ENCODE data around the gene TFDP3. TPM values are rescaled to one million over a fixed set of nuclear protein-coding genes. Genes with fewer than 3 reads are reported as not detected.

The TFDP3 gene
- polyA plus RNA-seq, 10 donors: not detected

DNA sequence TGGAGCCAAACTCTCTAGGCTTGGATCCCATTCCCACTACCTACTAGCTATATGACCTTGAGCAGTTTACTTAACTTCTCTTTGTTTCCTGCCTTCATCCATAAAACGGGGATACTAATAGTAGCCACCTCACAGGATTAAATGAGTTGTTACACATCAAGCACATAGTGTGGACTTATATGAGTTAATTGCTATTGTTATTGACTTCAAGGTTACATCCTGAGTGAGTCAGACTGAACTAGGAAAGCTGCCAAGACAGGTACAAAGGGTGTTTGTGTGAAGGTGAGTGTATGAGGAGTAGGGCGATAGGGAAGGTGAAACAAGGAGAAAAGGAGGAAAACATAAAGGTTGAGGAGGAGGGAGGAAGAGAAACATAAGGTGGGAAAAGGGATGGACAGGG lies 32.2 kb downstream of the TFDP3 start:
- no peak for DNase-seq

DNA sequence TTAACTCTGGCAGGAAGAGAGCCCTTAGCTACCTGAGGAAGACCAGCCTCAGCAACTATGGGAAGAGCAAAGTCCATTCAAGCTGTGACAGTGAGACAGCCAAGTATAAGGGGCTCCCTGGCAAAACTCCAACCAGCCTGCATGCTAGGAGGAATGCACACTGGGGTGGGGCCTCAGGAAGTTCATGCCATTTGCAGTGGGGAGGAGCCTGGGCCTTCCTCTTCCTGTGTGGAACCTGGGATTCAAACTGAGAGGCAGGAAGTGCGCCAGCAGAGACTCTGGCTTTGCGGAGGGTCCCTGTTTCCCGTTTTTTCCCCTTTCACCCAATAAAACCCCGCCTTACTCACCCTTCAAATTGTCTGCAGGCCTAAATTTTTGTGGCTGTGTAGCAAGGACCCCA lies 33.0 kb downstream of the TFDP3 start:
- no peak for DNase-seq

DNA sequence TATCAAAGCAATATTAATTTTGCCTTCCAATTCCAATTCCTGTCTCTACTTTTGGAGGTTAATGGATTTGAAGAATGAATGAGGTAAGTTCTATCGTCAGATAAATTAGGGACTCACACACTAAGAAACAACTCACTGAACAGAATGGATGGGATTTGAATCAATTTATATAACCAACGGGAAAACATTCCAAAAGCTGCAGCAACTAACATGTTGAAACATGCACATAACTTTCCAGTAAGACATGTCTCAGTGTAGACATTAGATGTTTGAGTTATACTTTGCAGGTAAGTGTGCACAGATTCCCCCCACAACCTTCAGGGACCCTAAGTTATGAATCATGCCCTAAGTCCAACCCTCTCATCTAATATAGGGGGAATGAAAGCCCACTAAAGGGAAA lies 34.3 kb downstream of the TFDP3 start:
- no peak for DNase-seq

DNA sequence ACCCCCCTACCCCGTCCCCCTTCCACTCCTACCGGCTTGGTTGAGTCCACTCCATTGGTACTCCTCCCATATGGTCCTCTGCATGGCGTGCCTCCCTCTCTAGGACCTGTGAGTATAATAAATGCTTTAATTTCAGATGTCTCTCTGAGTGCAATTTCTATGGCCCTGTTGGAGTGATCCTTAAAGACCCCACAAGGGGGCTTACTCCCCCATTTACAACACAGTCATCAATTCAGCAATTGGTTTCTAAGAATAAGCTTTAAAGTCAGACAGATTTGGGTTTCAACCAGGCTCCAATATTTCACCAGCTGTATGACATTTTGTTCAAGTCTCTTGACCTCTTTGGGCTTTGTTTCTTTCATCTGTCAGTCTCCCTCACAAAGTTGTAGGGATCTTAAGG lies 38.7 kb downstream of the TFDP3 start:
- no peak for DNase-seq

DNA sequence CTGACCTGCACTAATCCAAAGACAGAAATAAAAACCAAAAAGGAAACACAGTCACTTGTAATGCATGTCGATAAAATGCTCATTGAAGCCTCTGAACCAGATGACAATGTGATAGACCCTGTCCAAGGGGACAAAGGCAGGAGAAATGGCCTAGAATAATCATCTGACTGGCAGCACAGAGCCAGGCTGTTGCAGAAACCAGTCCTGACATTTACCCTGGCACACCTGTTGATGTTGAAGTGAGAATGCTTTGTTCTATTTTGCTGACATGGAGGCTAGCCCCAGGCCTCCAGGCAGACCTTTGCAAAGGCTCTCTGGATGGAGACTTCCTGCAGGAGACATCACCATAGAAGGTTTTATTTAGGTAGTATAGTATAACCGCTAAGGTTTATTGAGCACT lies 41.0 kb downstream of the TFDP3 start:
- DNase-seq: no peak

DNA sequence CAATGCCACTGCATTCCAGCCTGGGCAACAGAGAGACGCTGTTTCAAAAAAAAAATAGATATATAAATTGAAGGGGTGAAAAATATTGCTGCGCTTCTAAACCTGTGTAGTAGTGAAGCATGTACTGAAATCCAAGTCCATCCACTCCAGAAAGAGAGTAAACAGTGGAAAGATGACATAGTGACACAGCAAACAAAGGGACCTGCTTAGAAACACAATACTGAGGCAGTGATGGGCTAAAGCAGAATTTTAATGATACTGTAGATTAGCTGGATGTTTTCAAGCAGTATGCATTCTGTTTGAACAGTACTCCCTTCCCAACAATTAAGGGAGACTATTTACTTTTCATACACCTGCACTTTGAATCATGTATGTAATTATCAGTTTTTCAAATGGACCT lies 42.5 kb downstream of the TFDP3 start:
- DNase-seq: no peak

DNA sequence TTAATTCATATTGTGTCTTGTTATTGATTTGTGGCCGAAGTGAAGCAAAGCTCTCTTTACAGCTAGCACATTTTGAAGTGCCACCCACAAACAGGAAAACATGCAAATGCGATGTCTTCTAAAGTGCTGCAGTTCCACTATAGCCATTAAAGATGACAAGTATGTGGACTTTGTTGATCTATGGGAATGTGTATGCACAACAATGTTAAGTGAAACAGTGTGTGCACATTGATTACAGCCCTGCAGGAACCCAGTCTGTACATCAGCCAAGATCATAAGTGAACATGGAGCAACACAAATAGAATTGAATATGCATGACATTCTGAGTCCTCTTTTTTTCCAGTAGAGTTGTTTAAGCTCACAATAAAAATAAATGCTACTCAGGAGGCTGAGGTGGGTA lies 43.0 kb downstream of the TFDP3 start:
- no peak for DNase-seq

DNA sequence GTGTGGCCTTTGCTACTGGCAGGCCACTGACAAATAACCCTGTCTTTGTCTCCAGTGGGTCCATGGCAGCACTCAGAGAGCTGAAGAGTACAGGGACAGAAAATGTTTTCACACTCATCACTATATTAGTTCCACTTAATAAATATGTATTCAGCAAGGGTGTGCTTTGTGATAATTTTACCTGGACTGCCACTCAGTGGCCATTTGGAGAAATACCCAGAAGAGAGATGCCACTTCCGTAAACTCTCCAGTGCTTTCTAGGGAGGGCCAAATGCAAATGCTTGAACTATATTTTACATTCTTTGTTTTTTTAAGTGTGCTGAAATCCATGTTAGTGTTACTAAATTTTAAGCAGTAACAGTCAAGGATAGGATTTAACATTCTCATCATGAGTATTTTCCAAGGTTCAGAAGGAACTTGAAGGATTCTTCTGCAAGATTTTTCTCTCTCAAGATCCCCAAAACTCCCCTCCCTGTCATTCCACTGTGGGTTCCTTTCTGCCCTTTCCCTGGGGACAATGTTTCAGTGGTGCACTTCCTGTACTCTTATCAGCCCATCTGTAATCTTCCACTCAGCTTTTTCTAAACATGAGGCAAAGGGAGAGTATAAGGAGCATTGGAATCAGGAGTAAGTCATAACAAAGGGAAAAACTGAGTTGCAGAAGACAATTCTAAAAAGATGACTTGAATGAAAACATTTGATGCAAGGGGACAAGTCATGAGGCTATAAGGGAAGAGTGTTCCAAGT lies 46.0 kb downstream of the TFDP3 start:
- DNase-seq: no peak

Other genes starting within 250 kb of the TFDP3 start
- gene USP26, start 121.2 kb downstream of the TFDP3 start, polyA plus RNA-seq (ENCODE audit: insufficient read length in 10 of 10): not detected
- 100 to 1,000 TPM in 4 of 10 donors, 10 to 100 TPM in 6; 74.8 to 132 (median 97.4) TPM for gene GPC4, start 197.1 kb upstream of the TFDP3 start, polyA plus RNA-seq (ENCODE audit: insufficient read length in 10 of 10)

All from muscle of back (tissue), 11 donors.